HL-60 (cell line): ENCODE results near the gene PSMB11.

Experiments
- DNase-seq, 2 experiments: peaks; one replicate each; pipeline ENCODE4 v3.0.0-alpha.2; 2010 to 2020; ENCODE audit warnings: low read depth in 1 of 2, low spot score in 1 of 2
- H3K27ac ChIP-seq: fragments of 250-450 bp; sonication (Bioruptor Pico); replicated peaks from 2 replicates; pipeline ENCODE4 v1.5.1; 2020; ENCODE audit warnings: mild to moderate bottlenecking, moderate library complexity
- H3K27me3 ChIP-seq: fragments of 250-450 bp; sonication (Bioruptor Pico); 2 replicates; pipeline ENCODE4 v1.5.1; 2021; ENCODE audit warnings: mild to moderate bottlenecking, moderate library complexity; ENCODE audit not compliant: insufficient read depth, poor library complexity, severe bottlenecking
- H3K4me3 ChIP-seq: replicated peaks from 2 replicates; pipeline ENCODE4 v1.5.1; 2011; ENCODE audit warnings: mild to moderate bottlenecking, control low read depth, low read length; ENCODE audit not compliant: insufficient read depth
- GABPA ChIP-seq: IDR thresholded peaks from 2 replicates; pipeline ENCODE4 v1.6.1; 2012; ENCODE audit warnings: low read depth
- POLR2AphosphoS5 ChIP-seq: IDR thresholded peaks from 2 replicates; pipeline ENCODE4 v1.6.1; 2012; ENCODE audit warnings: low read depth
- SPI1 ChIP-seq: IDR thresholded peaks from 2 replicates; pipeline ENCODE4 v1.6.1; 2012; ENCODE audit warnings: low read depth, mild to moderate bottlenecking, borderline replicate concordance
- TF ChIP-seq, protein P1 (sequence below): IDR thresholded peaks from 2 replicates; pipeline ENCODE4 v1.6.1; 2012; ENCODE audit warnings: low read depth; ENCODE audit not compliant: insufficient replicate concordance
- TF ChIP-seq, protein P2 (sequence below): IDR thresholded peaks from one replicate; pipeline ENCODE4 v1.5.1; 2011; ENCODE audit warnings: low read length, control low read depth, inconsistent platforms; ENCODE audit not compliant: insufficient read depth

Gene PSMB11

DNA sequence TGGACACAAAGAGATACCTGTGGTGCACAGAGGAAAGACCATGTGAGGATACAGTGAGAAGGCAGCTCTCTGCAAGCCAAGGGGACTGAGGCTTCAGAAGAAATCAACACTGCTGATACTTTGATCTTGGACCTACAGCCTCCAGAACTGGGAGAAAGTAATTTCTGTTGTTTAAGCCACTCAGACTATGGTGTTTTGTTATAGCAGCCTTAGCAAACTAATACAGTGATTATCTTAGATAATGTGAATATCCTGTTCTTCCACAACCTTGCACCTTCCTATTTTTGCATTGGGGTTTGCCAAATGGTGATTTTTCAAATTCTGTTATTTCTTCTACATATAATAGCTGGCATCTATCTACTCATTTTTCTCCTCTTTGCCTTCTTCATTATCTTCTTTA, 23.9 kb upstream of the PSMB11 start:
- Histone ChIP-seq H3K4me3 (no peak overlapping the region), H3K27me3 (no peaks in the 10 kb centered on the region), H3K27ac (no peak overlapping the region)
- TF ChIP-seq, protein P1, sequence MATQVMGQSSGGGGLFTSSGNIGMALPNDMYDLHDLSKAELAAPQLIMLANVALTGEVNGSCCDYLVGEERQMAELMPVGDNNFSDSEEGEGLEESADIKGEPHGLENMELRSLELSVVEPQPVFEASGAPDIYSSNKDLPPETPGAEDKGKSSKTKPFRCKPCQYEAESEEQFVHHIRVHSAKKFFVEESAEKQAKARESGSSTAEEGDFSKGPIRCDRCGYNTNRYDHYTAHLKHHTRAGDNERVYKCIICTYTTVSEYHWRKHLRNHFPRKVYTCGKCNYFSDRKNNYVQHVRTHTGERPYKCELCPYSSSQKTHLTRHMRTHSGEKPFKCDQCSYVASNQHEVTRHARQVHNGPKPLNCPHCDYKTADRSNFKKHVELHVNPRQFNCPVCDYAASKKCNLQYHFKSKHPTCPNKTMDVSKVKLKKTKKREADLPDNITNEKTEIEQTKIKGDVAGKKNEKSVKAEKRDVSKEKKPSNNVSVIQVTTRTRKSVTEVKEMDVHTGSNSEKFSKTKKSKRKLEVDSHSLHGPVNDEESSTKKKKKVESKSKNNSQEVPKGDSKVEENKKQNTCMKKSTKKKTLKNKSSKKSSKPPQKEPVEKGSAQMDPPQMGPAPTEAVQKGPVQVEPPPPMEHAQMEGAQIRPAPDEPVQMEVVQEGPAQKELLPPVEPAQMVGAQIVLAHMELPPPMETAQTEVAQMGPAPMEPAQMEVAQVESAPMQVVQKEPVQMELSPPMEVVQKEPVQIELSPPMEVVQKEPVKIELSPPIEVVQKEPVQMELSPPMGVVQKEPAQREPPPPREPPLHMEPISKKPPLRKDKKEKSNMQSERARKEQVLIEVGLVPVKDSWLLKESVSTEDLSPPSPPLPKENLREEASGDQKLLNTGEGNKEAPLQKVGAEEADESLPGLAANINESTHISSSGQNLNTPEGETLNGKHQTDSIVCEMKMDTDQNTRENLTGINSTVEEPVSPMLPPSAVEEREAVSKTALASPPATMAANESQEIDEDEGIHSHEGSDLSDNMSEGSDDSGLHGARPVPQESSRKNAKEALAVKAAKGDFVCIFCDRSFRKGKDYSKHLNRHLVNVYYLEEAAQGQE = no peak
- TF ChIP-seq SPI1 (no peak), GABPA (no peak), POLR2AphosphoS5 (no peak)
- TF ChIP-seq, protein P2, sequence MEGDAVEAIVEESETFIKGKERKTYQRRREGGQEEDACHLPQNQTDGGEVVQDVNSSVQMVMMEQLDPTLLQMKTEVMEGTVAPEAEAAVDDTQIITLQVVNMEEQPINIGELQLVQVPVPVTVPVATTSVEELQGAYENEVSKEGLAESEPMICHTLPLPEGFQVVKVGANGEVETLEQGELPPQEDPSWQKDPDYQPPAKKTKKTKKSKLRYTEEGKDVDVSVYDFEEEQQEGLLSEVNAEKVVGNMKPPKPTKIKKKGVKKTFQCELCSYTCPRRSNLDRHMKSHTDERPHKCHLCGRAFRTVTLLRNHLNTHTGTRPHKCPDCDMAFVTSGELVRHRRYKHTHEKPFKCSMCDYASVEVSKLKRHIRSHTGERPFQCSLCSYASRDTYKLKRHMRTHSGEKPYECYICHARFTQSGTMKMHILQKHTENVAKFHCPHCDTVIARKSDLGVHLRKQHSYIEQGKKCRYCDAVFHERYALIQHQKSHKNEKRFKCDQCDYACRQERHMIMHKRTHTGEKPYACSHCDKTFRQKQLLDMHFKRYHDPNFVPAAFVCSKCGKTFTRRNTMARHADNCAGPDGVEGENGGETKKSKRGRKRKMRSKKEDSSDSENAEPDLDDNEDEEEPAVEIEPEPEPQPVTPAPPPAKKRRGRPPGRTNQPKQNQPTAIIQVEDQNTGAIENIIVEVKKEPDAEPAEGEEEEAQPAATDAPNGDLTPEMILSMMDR = no peak
- no peak for DNase-seq

DNA sequence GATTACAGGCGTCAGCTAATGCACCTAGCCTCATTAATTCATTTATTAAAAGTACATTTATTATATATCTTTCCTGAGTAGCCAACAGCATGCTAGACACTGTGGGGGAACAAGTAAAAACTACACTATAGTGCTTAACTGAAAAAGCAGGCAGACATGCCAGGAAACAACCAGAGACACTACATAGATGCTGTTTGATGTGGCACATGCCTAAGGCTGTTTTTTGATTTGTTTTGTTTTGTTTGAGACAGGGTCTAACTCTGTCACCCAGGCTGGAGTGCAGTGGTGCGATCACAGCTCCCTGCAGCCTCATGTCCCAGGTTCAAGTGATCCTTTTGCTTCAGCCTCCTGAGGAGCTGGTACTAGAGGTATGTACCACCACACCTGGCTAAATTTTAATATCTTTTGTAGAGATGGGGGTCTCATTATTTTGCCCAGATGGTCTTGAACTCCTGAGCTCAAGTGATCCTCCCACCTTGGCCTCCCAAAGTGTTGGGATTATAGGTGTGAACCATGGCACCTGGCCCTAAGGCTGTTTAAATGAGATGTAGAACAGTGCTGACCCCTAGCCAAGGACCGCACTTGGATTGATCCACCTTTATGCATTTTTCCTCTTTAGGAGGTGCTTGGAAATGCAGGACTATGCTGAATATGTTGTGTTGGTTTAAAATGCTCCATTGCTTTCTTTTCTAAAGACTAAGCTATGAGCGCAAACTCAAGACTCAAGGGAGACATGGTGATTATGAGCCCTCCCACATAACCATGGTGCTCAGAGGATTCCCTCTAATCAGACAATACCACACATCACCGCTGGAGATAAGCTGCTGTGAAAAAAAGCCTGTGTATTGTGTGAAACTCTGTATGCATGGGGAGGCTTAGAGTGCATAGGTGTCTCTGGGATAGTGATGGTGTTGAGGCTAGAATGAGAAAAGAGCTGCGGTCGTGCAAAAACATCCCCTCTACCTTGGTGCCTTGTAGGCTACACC, 21.6 kb upstream of the PSMB11 start:
- TF ChIP-seq GABPA = no peak
- TF ChIP-seq, protein P1 = no peak
- TF ChIP-seq, protein P2 = no peak
- TF ChIP-seq POLR2AphosphoS5 = no peak
- TF ChIP-seq SPI1 = no peak
- H3K4me3 ChIP-seq = no peak overlapping the region
- no peaks in the 10 kb centered on the region for H3K27me3 ChIP-seq
- no peak for DNase-seq
- H3K27ac ChIP-seq = no peak overlapping the region

DNA sequence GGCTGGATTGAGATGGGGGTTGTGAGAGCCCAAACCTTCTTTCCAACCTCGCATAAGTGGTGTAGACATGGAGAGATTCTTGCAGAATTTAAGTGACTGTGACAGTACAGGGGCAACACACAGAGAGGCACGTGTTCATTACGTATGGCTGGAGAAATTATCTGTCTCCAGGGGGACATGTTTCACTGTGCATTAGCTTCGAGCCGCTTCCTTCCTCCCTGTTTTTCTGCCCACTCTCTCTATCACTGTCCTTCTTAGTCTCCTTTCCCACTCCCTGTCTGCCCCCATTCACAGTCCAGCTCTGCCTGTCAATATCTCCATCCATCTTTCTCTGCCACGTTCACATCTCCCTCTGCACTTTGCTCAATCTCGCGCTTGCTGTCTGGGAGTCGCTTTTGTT, 20.6 kb upstream of the PSMB11 start:
- no peak for DNase-seq
- Histone ChIP-seq H3K4me3 (no peak overlapping the region), H3K27ac (no peak overlapping the region), H3K27me3 (no peaks in the 10 kb centered on the region)
- TF ChIP-seq SPI1 (no peak), POLR2AphosphoS5 (no peak), GABPA (no peak)
- TF ChIP-seq, protein P2 = no peak
- TF ChIP-seq, protein P1 = no peak
